Smooth muscle cell (in vitro differentiated cells): ENCODE results near the gene IFI30. TPM values are rescaled to one million over a fixed set of nuclear protein-coding genes. Genes with fewer than 3 reads are reported as not detected.

Experiments used
- DNase-seq: peaks from one replicate; lab custom pipeline; 2025; ENCODE audit not compliant: unreplicated experiment; lab: John Stamatoyannopoulos, UW
- H2AFZ ChIP-seq: fragments of 200-600 bp; sonication (generic); 2 replicates; pipeline ENCODE4 v1.6.0; 2016; ENCODE audit warnings: antibody characterized with exemption, low read depth, mild to moderate bottlenecking
- H3F3A ChIP-seq: fragments of 200-600 bp; sonication (generic); 2 replicates; pipeline ENCODE4 v1.6.0; 2017; ENCODE audit warnings: antibody characterized with exemption, low read depth
- H3K27ac ChIP-seq: fragments of 200-600 bp; sonication (generic); 2 replicates; pipeline ENCODE4 v1.5.1; 2016; ENCODE audit warnings: low read depth, mild to moderate bottlenecking
- H3K27me3 ChIP-seq: fragments of 200-600 bp; sonication (generic); 2 replicates; pipeline ENCODE4 v1.6.1; 2016; ENCODE audit warnings: low read depth, mild to moderate bottlenecking
- H3K36me3 ChIP-seq: fragments of 200-600 bp; sonication (generic); 2 replicates; pipeline ENCODE4 v1.5.1; 2016; ENCODE audit warnings: low read depth
- H3K4me1 ChIP-seq: fragments of 200-600 bp; sonication (generic); 2 replicates; pipeline ENCODE4 v1.5.1; 2016; ENCODE audit warnings: low read depth
- H3K4me2 ChIP-seq: fragments of 200-600 bp; sonication (generic); 2 replicates; pipeline ENCODE4 v1.6.0; 2016; ENCODE audit warnings: mild to moderate bottlenecking
- H3K4me3 ChIP-seq: fragments of 200-600 bp; sonication (generic); 2 replicates; pipeline ENCODE4 v1.5.1; 2016; ENCODE audit warnings: mild to moderate bottlenecking
- H3K79me2 ChIP-seq: fragments of 200-600 bp; sonication (generic); 2 replicates; pipeline ENCODE4 v1.6.0; 2016; ENCODE audit warnings: low read depth, mild to moderate bottlenecking
- H3K9ac ChIP-seq: fragments of 200-600 bp; sonication (generic); 2 replicates; pipeline ENCODE4 v1.6.0; 2016; ENCODE audit warnings: low read depth
- H3K9me3 ChIP-seq: fragments of 200-600 bp; sonication (generic); replicated peaks from 2 replicates; pipeline ENCODE4 v1.5.1; 2016; ENCODE audit warnings: low read depth
- H4K20me1 ChIP-seq: fragments of 200-600 bp; sonication (generic); 2 replicates; pipeline ENCODE4 v1.6.0; 2016; ENCODE audit warnings: low read depth
- WGBS: methylation state at CpG from one replicate; pipeline ENCODE4 v1.1.7; 2016; ENCODE audit warnings: low lambda C conversion rate; 5-methylcytosine and 5-hydroxymethylcytosine counted together
- polyA plus RNA-seq: library from polyadenylated mRNA; unstranded; fragments of >200 nt; fragmentation: Nextera tagmentation; extraction: Ambion mirVana; gene quantifications from 2 replicates; pipeline ENCODE4 v1.2.1, GENCODE V29; 2016
- total RNA-seq: library from RNA; depleted of rRNA; stranded (reverse); fragments of >200 nt; gene quantifications from 2 replicates; pipeline ENCODE4 v1.2.3, GENCODE V29; 2014
- TF ChIP-seq, protein P1 (sequence below): fragments of 200-600 bp; sonication (generic); IDR thresholded peaks from 2 replicates; pipeline ENCODE4 v1.5.1; 2017; ENCODE audit warnings: borderline replicate concordance, mild to moderate bottlenecking, antibody characterized with exemption; ENCODE audit not compliant: insufficient read depth, poor library complexity, severe bottlenecking

Gene IFI30
- total and polyA plus RNA-seq, 2 experiments from 2014 or later = 0.87 to 2.9 TPM

DNA sequence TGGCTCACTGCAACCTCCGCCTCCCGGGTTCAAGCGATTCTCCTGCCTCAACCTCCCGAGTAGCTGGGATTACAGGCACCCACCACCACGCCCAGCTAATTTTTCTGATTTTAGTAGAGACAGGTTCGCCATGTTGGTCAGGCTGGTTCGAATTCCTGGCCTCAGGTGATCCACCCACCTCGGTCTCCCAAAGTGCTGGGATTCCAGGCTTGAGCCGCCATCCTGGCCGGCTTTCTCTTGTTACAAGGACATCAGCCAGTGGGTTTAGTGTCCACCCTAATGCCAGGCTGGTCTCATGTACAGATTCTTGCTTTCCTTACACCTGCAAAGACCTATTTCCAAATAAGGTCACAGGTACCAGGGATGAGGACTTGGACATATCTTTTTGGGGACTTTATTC is 13.8 kb upstream of the IFI30 start:
- Histone ChIP-seq H4K20me1 (peaks cover 33% of the 10 kb centered on the region), H3K27ac (no peak overlapping the region), H3K36me3 (no peaks in the 10 kb centered on the region), H3K9me3 (no peaks in the 10 kb centered on the region), H3K9ac (no peak overlapping the region), H3K4me3 (no peak overlapping the region), H2AFZ (no peak overlapping the region), H3K79me2 (peaks cover 9% of the 10 kb centered on the region), H3F3A (no peaks in the 10 kb centered on the region), H3K4me2 (no peak overlapping the region), H3K4me1 (peaks cover 3% of the 10 kb centered on the region), H3K27me3 (no peaks in the 10 kb centered on the region)
- no peak for DNase-seq
- WGBS = 95% methylated on average over 10 of the region's 10 CpGs
- TF ChIP-seq, protein P1, sequence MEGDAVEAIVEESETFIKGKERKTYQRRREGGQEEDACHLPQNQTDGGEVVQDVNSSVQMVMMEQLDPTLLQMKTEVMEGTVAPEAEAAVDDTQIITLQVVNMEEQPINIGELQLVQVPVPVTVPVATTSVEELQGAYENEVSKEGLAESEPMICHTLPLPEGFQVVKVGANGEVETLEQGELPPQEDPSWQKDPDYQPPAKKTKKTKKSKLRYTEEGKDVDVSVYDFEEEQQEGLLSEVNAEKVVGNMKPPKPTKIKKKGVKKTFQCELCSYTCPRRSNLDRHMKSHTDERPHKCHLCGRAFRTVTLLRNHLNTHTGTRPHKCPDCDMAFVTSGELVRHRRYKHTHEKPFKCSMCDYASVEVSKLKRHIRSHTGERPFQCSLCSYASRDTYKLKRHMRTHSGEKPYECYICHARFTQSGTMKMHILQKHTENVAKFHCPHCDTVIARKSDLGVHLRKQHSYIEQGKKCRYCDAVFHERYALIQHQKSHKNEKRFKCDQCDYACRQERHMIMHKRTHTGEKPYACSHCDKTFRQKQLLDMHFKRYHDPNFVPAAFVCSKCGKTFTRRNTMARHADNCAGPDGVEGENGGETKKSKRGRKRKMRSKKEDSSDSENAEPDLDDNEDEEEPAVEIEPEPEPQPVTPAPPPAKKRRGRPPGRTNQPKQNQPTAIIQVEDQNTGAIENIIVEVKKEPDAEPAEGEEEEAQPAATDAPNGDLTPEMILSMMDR = no peak

DNA sequence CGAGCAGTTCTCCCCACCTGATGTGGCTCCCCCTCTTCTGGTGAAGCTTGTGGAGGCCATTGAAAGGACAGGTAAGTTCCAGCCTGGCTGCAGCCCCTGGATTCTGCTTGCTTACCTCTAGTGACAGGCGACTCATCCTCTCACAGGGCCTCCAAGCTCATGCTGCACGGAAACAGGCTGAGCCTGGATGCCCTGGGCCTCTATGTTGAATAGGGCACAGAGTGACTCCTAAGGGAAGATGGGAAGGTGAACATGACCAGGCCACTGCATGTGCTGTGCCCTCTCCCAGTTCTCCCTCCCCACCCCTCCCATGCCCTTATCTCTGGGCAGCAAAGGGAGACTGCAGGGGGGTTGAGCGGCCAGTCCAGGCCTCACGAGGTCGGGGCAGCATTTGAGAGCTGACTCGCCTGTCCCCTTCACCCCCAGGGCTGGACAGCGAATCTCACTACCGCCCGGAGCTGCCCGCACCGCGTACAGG is 13.1 kb upstream of the IFI30 start:
- Histone ChIP-seq H3K27me3 (no peaks in the 10 kb centered on the region), H3K4me3 (no peak overlapping the region), H3K36me3 (no peaks in the 10 kb centered on the region), H3K4me1 (peaks cover 3% of the 10 kb centered on the region), H3F3A (no peaks in the 10 kb centered on the region), H3K27ac (no peak overlapping the region), H3K9ac (no peak overlapping the region), H3K4me2 (peak overlapping the region; percentile 76), H2AFZ (no peak overlapping the region), H4K20me1 (peaks cover 26% of the 10 kb centered on the region), H3K79me2 (peaks cover 3% of the 10 kb centered on the region), H3K9me3 (no peaks in the 10 kb centered on the region)
- no peak for DNase-seq
- 93% methylated on average over 13 of the region's 13 CpGs for WGBS
- TF ChIP-seq, protein P1 = no peak

DNA sequence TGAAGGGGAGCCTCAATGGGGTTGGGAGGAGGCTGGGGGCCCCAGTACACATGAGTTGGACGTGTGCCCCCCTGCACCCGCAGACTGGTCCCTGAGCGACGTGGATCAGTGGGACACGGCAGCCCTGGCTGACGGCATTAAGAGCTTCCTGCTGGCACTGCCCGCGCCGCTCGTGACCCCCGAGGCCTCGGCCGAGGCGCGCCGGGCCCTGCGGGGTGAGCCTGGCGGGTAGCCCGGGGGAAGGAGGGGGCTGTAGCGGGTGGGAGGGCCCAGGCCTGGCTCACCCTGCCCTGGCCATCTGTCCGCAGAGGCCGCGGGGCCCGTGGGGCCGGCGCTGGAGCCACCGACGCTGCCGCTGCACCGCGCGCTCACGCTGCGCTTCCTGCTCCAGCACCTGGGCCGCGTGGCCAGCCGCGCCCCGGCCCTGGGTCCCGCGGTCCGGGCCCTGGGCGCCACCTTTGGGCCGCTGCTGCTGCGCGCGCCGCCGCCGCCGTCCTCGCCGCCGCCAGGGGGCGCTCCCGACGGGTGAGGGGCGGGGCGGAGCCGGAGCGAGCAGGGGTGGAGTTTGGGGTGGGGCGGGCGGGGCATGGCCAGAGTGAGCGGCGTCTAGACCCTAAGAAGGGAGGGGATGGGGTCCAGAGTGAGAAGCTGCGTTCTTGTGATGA is 12.5 kb upstream of the IFI30 start:
- peak overlapping the region; percentile 29 for H3K4me3 ChIP-seq
- peaks cover 3% of the 10 kb centered on the region for H3K4me1 ChIP-seq
- no peaks in the 10 kb centered on the region for H3K36me3 ChIP-seq
- H3K4me2 ChIP-seq = peak overlapping the region; percentile 76
- WGBS = 25% methylated on average over 58 of the region's 66 CpGs
- peaks cover 23% of the 10 kb centered on the region for H4K20me1 ChIP-seq
- H2AFZ ChIP-seq = no peak overlapping the region
- no peaks in the 10 kb centered on the region for H3K9me3 ChIP-seq
- no peak overlapping the region for H3K27ac ChIP-seq
- no peaks in the 10 kb centered on the region for H3F3A ChIP-seq
- peak; percentile 16 for DNase-seq
- no peaks in the 10 kb centered on the region for H3K79me2 ChIP-seq
- TF ChIP-seq, protein P1 = peak; percentile 58
- H3K9ac ChIP-seq = no peak overlapping the region
- no peaks in the 10 kb centered on the region for H3K27me3 ChIP-seq

DNA sequence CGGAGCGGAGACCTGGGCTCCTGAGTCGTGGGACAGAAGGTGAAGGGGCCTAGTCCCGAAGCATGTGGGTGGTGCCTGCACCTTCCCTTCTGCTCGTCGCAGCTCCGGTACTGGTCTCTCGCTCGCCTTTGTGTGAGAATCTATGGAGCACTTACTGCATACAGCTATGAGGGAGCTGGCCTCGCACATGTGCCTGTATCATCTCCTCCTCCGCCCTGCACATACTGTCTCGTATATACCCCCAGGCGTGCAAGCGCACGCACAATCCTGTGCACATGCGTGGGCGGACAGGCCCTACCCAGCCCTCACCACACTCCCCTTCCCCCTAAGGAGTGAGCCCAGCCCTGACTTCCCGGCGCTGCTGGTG is 12.0 kb upstream of the IFI30 start:
- Histone ChIP-seq H3K4me3 (no peak overlapping the region), H3K27ac (no peak overlapping the region), H3K4me1 (peaks cover 3% of the 10 kb centered on the region), H3K4me2 (peak overlapping the region; percentile 76), H3K9ac (no peak overlapping the region), H4K20me1 (peaks cover 22% of the 10 kb centered on the region), H2AFZ (no peak overlapping the region), H3K9me3 (no peaks in the 10 kb centered on the region), H3K27me3 (no peaks in the 10 kb centered on the region), H3K79me2 (no peaks in the 10 kb centered on the region), H3F3A (no peaks in the 10 kb centered on the region), H3K36me3 (no peaks in the 10 kb centered on the region)
- WGBS = 86% methylated on average over 18 of the region's 19 CpGs
- TF ChIP-seq, protein P1 = no peak
- no peak for DNase-seq
